Limb (tissue), 2 donors: ENCODE measurements around the gene IGFL2.
"Not testable (repeated sequence)": the region's sequence is repeated elsewhere in the genome, so short reads cannot be mapped to it uniquely, and the experiment has no call there.

Source experiments
- DNase-seq, 2 donors: peaks; one replicate each; pipeline ENCODE4 v3.0.0-alpha.2; 2016; ENCODE audit errors: extremely low spot score in 2 of 2

IGFL2 gene

DNA sequence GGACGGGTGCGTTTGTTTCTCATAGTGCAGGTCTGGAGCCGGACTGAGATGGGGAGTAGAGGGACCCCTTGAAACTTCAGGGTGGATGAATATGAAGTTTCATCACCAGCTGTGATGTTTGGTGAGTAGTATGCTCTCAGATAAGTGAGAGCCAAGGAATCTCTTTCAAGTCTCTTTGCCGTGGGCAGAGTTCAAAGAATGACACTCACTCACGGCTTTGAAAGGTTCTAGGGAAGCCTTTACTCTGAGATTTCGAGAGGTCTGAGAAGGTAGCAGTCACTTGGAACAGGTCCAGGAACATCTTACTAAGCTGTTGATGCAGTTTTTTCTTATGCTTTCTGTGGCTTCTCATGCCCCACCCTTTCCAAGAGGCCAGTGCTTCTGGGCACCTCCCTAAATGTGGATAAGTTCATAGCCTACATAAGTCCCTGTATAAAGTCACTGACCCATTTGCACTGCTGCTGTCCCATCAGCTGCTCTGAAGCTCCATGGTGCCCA, at the start of gene IGFL2:
IGFL2 (plus strand) TSS at position 448 of the 498 bp plus-strand sequence; CDS start at position 489, 41 bp downstream.
- no peak for DNase-seq

DNA sequence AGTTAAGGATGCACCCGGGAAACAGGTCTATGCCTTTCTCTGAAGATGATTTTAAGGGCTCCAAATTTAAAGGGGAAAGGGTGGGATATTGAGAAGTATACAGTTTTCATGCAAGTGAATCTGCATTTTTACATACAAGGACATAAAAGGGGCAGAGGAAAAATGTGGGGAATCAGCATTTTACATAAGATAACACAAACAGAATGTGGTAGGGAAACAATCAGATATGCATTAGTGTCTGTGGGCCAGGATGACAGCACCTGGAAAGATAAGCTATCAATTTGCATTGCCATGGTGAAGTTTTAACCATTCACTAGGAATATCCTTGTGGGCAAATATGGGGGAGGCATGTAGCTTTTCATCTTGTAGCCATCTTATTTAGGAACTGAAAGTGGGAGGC, 47.7 kb upstream of the IGFL2 start:
- no peak for DNase-seq

DNA sequence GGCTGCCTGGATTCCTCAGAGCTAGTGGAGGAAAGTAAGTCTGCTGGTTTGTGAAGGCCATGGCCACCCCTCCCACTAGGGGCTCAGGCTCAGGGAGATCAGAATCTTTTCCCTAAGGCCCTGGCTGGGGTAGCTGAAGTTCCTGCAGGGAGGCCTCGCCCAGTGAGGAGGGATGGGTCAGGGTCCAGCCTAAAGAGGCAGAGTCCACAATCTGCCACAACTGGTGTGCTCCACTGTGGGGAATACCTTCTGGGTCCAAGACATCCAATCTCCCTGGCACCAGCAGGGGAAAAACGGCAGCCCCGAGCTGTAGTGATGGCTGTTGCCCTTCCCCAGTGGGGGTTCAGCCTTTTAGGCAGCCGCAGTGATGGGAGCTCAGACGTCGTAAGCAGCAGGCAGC, 46.7 kb upstream of the IGFL2 start:
- DNase-seq: no peak

DNA sequence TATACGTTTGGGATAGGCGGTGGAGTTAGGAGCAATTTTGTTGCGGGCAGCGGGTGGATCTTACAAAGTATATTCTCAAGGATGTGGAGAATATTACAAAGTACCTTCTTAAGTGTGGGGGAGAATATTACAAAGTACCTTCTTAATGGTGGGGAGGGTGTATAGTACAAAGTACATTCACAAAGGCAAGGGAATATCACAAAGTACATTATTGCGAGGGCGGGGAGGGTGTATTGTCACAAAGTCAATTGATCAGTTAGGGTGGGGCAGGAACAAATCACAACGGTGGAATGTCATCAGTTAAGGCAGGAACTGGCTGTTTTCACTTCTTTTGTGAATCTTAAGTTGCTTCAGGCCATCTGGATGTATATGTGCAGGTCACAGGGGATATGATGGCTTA, 45.7 kb upstream of the IGFL2 start:
- not testable (repeated sequence) for DNase-seq

DNA sequence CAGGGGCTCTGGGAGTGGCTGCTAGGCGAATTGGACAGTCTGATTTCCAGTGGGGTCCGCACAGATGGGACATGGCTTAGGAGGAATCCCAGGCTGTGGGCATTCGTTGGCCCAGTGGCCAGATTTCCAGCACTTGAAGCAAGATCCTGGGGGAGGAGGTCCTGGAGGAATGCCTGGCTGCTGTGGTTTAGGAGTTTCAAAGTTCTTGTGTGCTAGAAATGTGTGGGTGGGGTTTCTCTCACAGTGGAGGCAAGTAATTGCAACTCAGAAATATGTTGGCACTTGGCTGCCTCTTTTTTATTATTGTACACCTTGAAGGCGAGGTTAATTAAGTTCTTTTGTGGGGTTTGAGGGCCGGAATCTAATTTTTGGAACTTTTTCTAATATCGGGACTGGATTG, 40.7 kb upstream of the IGFL2 start:
- no peak for DNase-seq

DNA sequence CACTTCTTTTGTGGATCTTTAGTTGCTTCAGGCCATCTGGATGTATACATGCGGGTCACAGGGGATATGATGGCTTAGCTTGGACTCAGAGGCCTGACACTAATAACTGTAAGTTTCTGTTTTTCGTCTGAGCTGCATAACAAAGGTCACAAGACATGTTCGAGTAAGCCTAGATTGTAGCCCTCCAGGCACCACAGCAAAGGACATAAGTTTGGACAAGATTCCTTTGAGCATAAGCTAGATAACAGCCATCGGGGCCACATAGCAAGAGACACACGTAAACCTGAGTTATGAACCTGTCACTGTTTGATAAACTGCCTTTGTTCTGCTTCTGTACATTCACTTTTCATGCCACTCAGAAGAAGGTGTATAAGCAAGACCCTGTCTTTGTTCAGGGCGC, 38.2 kb upstream of the IGFL2 start:
- DNase-seq: no peak

DNA sequence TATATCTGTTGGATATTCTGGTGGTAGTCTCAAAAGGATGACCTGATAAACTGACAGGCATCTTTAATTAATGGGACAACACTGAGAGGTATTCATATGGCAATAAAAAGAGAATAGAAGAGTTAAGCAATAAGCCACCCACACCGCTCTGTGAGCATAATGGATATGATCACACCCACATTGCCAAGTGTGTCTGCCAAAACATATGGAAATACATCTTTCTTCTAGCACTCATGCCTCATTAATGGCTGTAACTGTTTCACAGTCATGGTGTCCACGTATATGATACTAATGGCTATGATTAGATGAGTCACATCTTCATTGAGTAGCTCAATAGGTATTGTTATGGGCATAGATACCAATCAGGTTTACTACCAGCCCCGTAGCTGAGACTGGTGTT, 36.7 kb upstream of the IGFL2 start:
- no peak for DNase-seq

DNA sequence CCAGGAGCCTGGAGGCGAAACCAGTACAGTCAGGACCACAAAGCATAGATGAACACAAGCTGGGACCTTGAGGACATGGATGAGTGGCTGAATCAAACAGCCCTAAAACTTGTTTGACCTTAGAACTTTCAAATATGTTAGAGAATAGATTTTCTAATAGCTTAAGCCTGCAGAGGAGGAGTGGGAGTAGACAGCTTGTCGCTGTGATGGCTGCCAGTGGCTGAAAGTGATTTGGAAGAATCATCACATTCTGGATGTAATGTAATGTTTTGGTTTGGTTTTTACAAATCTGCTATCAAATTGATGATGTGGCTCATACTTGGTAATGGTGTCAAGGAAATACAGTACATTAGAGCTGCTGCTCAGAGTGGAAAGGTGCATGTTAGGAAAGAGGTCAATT, 35.5 kb upstream of the IGFL2 start:
- no peak for DNase-seq

DNA sequence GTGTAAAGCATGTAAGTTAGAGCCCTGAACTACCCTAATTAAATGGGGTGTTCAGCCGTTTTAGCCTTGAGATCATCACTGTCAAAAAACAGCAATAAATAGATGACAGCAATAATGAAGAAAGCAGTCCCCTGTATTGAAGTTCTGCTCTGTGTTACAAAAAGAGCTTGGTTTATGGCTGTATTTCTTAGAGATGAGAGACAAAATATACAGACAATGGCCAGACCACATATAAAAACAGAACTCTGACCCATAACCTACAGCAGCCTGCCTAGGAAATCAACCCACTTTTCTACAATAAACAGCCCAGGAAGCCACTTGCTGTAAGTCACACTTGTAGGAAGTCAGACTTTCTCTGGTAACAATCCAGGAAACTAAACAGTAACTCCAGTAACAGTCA, 34.3 kb upstream of the IGFL2 start:
- no peak for DNase-seq

DNA sequence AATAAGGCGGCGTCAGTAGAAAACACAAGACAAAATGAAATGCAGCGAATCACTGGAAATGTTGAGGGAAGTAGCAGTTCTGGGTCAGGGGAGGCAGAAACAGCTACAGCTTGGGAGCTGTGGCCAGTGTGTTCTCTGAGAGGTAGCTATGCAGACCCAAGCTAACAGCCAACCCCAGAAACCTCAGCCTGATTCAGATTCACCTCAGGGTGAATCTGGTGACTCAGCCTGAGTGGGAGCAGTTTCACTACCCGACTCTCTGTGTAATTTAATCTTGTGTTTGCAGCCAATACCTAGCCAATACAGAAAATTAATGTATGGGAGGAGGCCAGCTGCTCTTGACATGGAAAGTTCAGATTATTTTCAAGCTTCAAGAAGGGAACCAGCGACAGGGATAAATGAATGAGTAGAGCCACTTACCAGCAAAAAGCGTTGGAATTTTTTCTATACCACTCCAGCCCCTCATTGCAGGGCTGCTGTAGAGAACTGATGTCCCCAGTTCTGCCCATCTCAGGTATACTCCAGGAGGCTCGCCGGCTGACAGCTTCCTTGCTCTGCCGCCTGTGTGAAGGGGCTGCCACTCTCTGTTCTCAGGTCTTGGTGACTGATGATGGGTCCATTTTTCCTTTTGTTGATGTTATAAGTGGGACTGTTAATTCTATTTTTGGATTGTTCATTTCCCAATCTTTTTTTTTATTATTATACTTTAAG, 32.5 kb upstream of the IGFL2 start:
- no peak for DNase-seq

DNA sequence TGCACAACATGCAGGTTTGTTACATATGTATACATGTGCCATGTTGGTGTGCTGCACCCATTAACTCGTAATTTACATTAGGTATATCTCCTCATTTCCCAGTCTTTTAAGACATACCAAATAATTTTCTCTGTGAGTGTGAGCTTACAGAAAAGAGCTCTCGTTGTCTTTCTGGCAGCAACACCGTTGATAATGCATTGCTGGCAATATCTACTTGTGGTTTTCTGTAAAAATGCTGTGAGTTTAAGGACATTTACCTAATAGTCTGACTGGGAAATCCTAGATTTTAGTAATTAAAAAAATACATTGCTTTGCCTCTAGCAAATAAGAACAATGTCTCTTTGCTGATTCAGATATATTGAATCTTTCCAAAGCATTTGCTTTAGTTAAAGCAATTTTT, 31.9 kb upstream of the IGFL2 start:
- no peak for DNase-seq

DNA sequence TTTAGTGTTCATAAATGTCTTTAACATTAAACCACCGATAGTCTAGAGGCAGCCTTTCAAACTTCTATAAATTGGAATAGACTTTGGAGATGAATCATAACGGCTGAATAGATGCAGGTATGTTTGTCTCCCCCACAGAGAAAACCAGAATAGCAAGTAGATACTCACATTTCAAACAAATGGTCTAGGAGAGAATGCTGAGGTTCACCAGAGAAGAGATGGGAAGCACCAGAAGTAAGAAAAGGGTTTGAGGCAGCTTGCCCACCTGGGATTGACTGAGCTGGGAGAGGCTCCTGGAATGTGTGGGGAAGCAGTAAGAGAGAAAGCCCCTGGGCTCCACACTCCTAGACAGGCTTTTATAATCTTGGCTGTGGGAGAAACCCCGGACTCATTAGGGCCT, 29.9 kb upstream of the IGFL2 start:
- DNase-seq: no peak

DNA sequence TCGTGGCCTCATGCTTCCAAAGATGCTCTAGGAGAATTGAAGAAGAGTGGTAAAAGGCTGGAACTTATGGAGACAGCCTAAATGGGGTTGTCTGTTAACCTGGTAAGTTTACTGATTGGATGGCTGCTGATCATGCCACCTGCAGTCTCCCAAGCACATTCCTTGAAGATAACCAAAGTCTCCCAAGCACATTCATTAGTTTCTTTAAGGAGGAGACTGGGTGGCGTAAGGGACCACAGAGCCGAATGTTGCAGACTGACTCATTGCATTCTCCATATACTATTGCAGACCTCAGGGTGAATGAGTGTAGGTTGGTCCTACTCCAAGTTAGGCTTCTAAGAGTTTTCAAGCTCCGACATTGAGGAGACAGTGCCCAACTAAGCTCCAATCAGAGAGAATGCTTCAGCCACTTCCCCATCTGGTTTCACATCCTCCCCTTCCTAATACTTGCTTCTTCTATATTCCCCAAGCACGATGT, 23.4 kb upstream of the IGFL2 start, which contains the start of gene IGFL3:
IGFL3 (minus strand) TSS at position 51 of the 478 bp plus-strand sequence; CDS start at position 12, 39 bp downstream.
- DNase-seq: no peak

DNA sequence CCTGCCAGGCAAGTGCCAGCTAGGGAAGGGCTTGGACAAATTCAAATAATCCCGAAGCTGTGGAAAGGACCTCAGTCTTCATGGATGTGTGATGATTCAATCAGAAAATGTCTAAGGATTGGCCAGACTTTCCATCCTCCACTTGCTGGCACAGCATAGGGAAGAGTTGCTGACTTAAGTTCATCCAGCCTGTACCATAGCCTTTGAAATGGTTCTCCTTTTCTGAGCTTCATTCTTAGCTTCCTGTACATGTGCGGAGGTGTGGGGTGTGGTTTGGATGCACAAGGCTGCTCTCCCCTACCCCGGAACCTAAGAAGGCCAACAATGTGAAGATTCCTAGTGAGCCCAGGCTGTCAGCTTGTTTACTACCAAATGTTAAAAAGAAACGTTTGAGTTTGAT, 22.6 kb upstream of the IGFL2 start:
- no peak for DNase-seq

DNA sequence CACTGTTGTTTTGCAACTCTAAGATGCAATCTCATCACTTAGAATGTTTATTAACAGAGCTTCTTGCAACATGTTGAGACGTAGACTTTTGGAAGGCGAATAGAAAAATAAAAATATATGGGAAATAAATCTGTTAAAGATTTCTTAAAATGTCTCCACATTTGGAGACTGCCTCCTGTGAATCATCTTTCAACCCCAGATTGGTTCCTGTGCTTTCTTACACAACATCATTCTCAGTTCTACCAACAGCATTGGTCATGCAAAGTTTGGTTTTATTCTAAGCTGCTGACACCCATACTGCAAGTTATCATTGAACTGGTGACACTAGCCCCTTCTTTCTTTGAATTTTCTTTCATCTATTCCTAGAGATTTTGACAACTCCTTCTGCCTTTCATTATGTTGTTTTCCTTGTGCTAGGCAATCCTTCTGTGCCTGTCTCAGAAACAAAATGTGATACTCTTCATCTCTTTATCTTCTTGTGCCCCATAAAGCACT, 21.9 kb upstream of the IGFL2 start:
- no peak for DNase-seq

DNA sequence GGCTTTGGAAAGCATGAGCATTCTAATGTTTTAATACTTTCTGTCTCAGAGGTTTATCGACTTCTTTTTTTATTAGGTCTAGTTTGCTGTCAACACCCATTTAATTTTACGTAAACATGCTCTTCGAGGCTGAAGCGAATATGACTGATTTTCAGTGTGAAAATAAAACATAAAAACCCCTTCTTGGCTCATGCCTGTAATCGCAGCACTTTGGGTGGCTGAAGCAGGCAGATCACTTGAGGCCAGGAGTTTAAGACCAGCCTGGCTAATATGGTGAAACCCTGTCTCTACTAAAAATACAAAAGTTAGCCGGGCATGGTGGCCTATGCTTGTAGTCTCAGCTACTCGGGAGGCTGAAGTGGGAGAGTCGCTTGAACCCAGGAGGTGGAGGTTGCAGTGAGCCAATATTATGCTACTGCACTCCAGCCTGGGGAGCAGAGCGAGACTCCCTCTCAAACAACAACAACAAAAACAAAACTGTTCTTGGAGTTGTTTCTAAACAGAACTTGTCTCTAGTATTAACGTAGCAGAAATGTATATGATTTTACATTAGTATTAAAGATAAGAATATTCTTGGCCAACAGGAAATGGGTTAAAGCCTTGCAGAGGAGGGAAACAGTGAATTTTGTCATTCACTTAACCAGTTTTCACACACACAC, 16.4 kb upstream of the IGFL2 start:
- no peak for DNase-seq

DNA sequence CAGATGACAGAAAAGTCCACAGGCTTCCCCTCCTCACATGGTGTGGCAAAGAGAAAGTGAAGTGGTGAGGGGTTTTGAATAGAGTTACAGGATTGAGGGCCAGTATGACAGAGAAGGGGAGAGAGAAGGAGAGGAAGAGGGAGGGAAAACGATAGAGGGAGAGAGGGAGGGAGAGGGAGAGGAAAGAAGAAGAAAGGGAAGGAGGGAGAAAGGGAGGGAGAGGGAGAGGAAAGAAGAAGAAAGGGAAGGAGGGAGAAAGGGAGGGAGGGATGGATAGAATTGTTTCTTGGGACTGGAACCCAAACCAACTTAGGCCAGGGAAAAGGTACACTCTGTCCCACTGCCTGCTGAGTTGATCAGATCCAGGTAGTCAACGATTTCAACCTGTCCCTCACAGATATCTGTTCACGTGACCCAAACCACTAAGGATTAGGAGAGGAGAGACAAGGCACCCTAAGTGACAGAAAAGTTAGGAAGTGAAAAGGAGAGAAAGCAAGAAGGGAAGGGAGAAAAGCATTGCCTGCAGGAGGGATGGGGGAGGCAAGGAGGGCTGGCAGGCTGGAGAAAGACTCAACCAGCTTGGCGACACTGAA, 15.4 kb upstream of the IGFL2 start:
- DNase-seq: no peak

DNA sequence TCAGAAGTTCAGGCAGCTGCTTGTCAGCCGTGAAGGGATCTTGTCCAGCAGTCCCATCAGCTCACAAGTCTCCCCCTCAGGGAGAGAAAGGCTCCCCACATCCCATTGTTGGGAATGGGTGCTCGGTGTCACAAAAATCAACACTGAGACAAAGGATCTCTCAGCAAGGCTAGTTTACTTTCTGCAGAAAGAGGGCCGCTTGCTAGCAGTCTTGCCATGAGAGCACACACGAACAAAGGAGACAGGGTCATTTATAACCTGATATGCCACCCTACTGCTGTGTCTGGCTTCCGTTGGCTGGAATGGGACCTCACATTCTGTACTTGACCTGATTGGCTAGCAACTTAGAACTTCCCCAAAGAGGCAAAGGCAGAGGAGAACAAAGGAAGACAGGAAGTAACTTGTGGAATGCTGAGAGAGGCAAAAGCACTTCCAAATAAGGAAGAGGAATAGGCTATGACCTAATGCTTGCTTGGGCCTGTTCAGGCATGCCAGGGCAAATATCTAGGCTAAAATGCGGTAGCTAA, 14.9 kb upstream of the IGFL2 start:
- peak; percentile 30 to 61 for DNase-seq

DNA sequence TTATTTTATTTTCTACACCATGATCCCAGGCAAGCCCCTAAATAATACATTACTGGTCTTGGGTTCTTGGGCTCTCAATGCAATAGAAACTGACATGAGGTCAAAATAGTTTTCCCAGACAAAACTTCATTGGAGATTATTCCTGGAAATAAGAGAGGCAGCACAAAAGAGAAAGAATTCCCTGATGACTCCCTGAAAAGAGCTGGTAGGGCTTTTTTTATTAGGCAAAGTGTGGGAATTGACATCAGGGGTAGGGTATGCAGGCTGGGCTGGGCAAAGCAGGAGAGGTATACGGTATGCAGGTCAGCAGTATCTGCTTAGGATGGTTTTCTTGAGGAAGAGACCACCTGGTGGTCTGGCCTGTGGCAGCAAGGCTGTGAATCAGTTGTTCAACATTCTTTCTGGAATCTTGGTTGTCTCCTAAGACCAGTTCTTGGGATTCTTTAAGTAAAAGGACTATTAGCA, 14.2 kb upstream of the IGFL2 start:
- DNase-seq: no peak

DNA sequence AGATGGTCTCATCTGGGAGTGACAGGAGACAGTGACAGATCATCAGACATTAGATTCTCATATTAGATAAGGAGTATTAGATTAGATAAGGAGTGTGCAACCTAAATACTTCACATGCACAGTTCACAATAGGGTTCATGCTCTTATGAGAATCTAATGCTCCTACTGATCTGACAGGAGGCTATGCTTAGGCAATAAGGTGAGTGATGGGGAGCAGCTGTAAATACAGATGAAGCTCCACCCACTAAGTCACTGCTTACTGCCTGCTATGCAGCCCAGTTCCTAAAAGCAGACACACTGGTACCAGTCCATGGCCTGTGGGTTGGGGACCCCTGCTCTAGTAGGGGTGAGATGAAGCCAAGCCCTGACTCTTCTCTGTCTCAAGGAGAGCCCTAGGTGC, 13.5 kb upstream of the IGFL2 start:
- DNase-seq: no peak

DNA sequence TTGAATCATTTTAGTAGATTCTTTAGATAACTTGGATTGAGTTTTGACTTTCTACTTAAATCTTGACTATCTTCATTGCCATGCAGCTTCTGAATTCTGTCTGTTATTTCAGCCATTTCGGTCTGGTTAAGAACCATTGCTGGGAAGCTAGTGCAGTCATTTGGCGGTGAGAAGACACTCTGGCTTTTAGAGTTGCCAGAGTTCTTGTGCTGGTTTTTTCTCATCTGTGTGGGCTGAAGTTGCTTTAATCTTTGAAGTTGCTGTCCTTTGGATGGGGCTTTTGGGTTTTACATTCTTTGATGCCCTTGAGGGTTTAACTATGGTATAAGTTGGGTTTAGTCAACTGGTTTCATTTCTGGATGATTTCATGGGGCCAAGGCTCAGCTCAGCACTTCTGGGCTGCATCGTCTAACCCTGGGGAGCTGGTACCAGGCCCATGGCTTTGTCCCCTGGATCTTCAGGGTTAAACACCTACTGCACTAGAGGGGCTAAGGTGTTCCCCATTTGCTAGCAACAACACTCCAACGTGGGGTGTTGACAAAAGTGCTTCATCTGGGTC, 10.0 kb upstream of the IGFL2 start:
- no peak for DNase-seq

DNA sequence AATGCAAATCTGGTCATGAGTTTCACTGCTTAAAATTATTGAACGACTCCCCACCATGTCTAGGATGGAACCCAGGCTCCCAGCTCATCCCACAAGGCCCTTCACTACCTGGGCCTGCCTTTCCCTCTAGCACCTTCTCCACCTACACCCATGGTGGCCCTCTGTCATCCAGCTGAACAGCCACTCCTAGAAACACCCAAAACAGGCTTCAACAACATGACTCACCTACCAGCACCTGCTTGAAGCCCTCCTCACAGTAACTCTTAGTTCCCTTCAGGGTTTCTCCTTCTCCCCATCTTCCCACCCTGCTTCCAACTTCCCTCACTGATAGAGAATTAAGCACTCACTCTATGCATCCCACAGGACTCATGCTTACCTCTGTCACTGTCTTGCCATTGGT, 6.6 kb upstream of the IGFL2 start:
- no peak for DNase-seq
